Panc1 (cell line): ENCODE measurements around the gene PARP9.

ENCODE experiments used
- POLR2AphosphoS5 ChIP-seq: IDR thresholded peaks from 2 replicates; pipeline ENCODE4 v1.6.1; 2012; ENCODE audit warnings: mild to moderate bottlenecking, low read depth, low read length, moderate library complexity
- SIN3A ChIP-seq: IDR thresholded peaks from 2 replicates; pipeline ENCODE4 v1.6.1; 2012; ENCODE audit warnings: low read depth, mild to moderate bottlenecking, low read length, moderate library complexity, borderline replicate concordance; ENCODE audit not compliant: insufficient read depth
- TCF7L2 ChIP-seq: IDR thresholded peaks from 2 replicates; pipeline ENCODE4 v1.6.1; 2011; ENCODE audit warnings: mild to moderate bottlenecking, low read depth, low read length, inconsistent platforms
- TF ChIP-seq, protein P1 (sequence below): fragments of 450-650 bp; IDR thresholded peaks from 2 replicates; pipeline ENCODE4 v1.5.1; 2017; ENCODE audit warnings: mild to moderate bottlenecking
- TF ChIP-seq, protein P2 (sequence below), 2 experiments: IDR thresholded peaks; 2 replicates each; pipeline ENCODE4 v1.6.1; 2011 to 2012; ENCODE audit warnings: low read depth in 2 of 2, control low read depth in 1 of 2, low read length in 1 of 2, mild to moderate bottlenecking in 1 of 2, moderate library complexity in 1 of 2; ENCODE audit not compliant: insufficient read depth in 1 of 2

DNA sequence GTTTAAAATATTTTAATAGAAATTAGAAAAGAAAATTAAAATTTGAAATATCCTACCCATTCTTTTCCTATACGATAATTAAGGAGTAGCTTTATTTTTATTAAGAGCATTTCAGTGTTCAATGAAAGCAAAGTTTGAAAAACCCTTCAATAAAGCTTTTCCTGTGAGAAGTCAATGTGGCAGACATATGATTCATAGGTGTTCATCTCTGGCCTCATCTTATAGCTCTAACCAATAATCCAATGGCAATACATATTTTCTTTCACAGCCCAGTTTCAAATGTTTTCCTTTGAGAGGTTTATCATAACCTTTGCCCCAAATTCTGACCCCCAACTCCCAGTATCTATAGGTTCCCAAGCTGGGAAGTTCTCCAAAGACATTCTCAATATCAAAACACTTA is 57.6 kb downstream of the PARP9 start:
- TF ChIP-seq, protein P1, sequence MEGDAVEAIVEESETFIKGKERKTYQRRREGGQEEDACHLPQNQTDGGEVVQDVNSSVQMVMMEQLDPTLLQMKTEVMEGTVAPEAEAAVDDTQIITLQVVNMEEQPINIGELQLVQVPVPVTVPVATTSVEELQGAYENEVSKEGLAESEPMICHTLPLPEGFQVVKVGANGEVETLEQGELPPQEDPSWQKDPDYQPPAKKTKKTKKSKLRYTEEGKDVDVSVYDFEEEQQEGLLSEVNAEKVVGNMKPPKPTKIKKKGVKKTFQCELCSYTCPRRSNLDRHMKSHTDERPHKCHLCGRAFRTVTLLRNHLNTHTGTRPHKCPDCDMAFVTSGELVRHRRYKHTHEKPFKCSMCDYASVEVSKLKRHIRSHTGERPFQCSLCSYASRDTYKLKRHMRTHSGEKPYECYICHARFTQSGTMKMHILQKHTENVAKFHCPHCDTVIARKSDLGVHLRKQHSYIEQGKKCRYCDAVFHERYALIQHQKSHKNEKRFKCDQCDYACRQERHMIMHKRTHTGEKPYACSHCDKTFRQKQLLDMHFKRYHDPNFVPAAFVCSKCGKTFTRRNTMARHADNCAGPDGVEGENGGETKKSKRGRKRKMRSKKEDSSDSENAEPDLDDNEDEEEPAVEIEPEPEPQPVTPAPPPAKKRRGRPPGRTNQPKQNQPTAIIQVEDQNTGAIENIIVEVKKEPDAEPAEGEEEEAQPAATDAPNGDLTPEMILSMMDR, result no peak
- TF ChIP-seq POLR2AphosphoS5, result no peak
- TF ChIP-seq SIN3A, result no peak
- no peak for TF ChIP-seq TCF7L2
- TF ChIP-seq, protein P2, sequence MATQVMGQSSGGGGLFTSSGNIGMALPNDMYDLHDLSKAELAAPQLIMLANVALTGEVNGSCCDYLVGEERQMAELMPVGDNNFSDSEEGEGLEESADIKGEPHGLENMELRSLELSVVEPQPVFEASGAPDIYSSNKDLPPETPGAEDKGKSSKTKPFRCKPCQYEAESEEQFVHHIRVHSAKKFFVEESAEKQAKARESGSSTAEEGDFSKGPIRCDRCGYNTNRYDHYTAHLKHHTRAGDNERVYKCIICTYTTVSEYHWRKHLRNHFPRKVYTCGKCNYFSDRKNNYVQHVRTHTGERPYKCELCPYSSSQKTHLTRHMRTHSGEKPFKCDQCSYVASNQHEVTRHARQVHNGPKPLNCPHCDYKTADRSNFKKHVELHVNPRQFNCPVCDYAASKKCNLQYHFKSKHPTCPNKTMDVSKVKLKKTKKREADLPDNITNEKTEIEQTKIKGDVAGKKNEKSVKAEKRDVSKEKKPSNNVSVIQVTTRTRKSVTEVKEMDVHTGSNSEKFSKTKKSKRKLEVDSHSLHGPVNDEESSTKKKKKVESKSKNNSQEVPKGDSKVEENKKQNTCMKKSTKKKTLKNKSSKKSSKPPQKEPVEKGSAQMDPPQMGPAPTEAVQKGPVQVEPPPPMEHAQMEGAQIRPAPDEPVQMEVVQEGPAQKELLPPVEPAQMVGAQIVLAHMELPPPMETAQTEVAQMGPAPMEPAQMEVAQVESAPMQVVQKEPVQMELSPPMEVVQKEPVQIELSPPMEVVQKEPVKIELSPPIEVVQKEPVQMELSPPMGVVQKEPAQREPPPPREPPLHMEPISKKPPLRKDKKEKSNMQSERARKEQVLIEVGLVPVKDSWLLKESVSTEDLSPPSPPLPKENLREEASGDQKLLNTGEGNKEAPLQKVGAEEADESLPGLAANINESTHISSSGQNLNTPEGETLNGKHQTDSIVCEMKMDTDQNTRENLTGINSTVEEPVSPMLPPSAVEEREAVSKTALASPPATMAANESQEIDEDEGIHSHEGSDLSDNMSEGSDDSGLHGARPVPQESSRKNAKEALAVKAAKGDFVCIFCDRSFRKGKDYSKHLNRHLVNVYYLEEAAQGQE (IDR thresholded peaks at IDR 0.05; ENCODE audit: insufficient read depth in 1 of 2, low read depth in 2 of 2, low read length in 1 of 2), result no peak
